H9 (cell line): ENCODE data around the gene RRBP1. TPM values are rescaled to one million over a fixed set of nuclear protein-coding genes. Genes with fewer than 3 reads are reported as not detected.

Experiments
- DNase-seq: peaks from one replicate; pipeline ENCODE4 v3.0.0-alpha.2; 2017
- H2AFZ ChIP-seq: one replicate; pipeline ENCODE4 v1.6.1; 2013; ENCODE audit warnings: mild to moderate bottlenecking, low read length, control low read depth, moderate library complexity
- H2AK5ac ChIP-seq: 2 replicates; pipeline ENCODE4 v1.6.1; 2013; ENCODE audit warnings: low read length, control low read depth, mixed read lengths; ENCODE audit not compliant: insufficient read length
- H2BK120ac ChIP-seq: one replicate; pipeline ENCODE4 v1.6.1; 2013; ENCODE audit warnings: low read depth, mild to moderate bottlenecking, low read length, control low read depth, inconsistent platforms; ENCODE audit not compliant: poor library complexity, severe bottlenecking
- H2BK12ac ChIP-seq: 2 replicates; pipeline ENCODE4 v1.6.1; 2013; ENCODE audit warnings: low read length, control low read depth, mixed read lengths, low read depth; ENCODE audit not compliant: insufficient read length
- H2BK15ac ChIP-seq: 2 replicates; pipeline ENCODE4 v1.6.1; 2013; ENCODE audit warnings: low read depth, low read length, control low read depth
- H2BK20ac ChIP-seq: one replicate; pipeline ENCODE4 v1.6.1; 2013; ENCODE audit warnings: low read depth, mild to moderate bottlenecking, low read length, control low read depth, inconsistent platforms; ENCODE audit not compliant: poor library complexity, severe bottlenecking
- H2BK5ac ChIP-seq: 2 replicates; pipeline ENCODE4 v1.6.1; 2013; ENCODE audit warnings: low read length, control low read depth, mixed read lengths; ENCODE audit not compliant: insufficient read length
- H3K14ac ChIP-seq: 2 replicates; pipeline ENCODE4 v1.6.1; 2013; ENCODE audit warnings: low read length, control low read depth; ENCODE audit not compliant: insufficient read depth
- H3K18ac ChIP-seq: 2 replicates; pipeline ENCODE4 v1.6.1; 2013; ENCODE audit warnings: low read depth, mild to moderate bottlenecking, mixed read lengths, low read length, control low read depth; ENCODE audit not compliant: insufficient read length
- H3K23ac ChIP-seq: 2 replicates; pipeline ENCODE4 v1.6.1; 2013; ENCODE audit warnings: low read length, control low read depth, mixed read lengths, low read depth; ENCODE audit not compliant: insufficient read length
- H3K23me2 ChIP-seq: 2 replicates; pipeline ENCODE4 v1.6.1; 2013; ENCODE audit warnings: low read depth, mild to moderate bottlenecking, mixed read lengths, low read length, control low read depth; ENCODE audit not compliant: insufficient read length, poor library complexity, severe bottlenecking
- H3K27ac ChIP-seq: 2 replicates; pipeline ENCODE4 v1.5.1; 2013; ENCODE audit warnings: low read length, control low read depth, mixed read lengths, low read depth; ENCODE audit not compliant: insufficient read length
- H3K27me3 ChIP-seq: 2 replicates; pipeline ENCODE4 v1.6.1; 2013; ENCODE audit warnings: low read length, control low read depth, inconsistent platforms; ENCODE audit not compliant: insufficient read depth
- H3K4ac ChIP-seq: 2 replicates; pipeline ENCODE4 v1.6.1; 2013; ENCODE audit warnings: low read depth, mild to moderate bottlenecking, control low read depth, inconsistent platforms, low read length, moderate library complexity
- H3K4me1 ChIP-seq: 2 replicates; pipeline ENCODE4 v1.6.1; 2013; ENCODE audit warnings: low read length, control low read depth, inconsistent platforms; ENCODE audit not compliant: insufficient read depth
- H3K4me2 ChIP-seq: 2 replicates; pipeline ENCODE4 v1.6.1; 2013; ENCODE audit warnings: low read length, control low read depth, mixed read lengths; ENCODE audit not compliant: insufficient read length, insufficient read depth
- H3K56ac ChIP-seq: 2 replicates; pipeline ENCODE4 v1.6.1; 2013; ENCODE audit warnings: low read depth, mild to moderate bottlenecking, mixed read lengths, low read length, control low read depth; ENCODE audit not compliant: insufficient read length
- H3K79me1 ChIP-seq: 2 replicates; pipeline ENCODE4 v1.6.1; 2013; ENCODE audit warnings: low read depth, mild to moderate bottlenecking, moderate library complexity, low read length, control low read depth, inconsistent platforms; ENCODE audit not compliant: insufficient read depth, poor library complexity, severe bottlenecking
- H3K79me2 ChIP-seq: 2 replicates; pipeline ENCODE4 v1.6.1; 2013; ENCODE audit warnings: low read length, control low read depth, inconsistent platforms; ENCODE audit not compliant: insufficient read depth
- H3K9ac ChIP-seq: 2 replicates; pipeline ENCODE4 v1.6.1; 2013; ENCODE audit warnings: low read length, control low read depth, mixed read lengths; ENCODE audit not compliant: insufficient read length; ENCODE audit errors: extremely low read depth
- H3K9me3 ChIP-seq: one replicate; pipeline ENCODE4 v1.6.1; 2013; ENCODE audit warnings: low read depth, low read length, inconsistent platforms; ENCODE audit not compliant: control insufficient read depth
- H3T11ph ChIP-seq: one replicate; pipeline ENCODE4 v1.6.1; 2013; ENCODE audit warnings: mild to moderate bottlenecking, low read length, control low read depth, inconsistent platforms
- H4K20me1 ChIP-seq: one replicate; pipeline ENCODE4 v1.6.1; 2013; ENCODE audit not compliant: control insufficient read depth, insufficient read length, insufficient read depth
- H4K5ac ChIP-seq: 2 replicates; pipeline ENCODE4 v1.6.1; 2013; ENCODE audit warnings: low read depth, mild to moderate bottlenecking, mixed read lengths, low read length, control low read depth; ENCODE audit not compliant: insufficient read length
- H4K8ac ChIP-seq: replicated peaks from 2 replicates; pipeline ENCODE4 v1.6.1; 2013; ENCODE audit warnings: low read length, control low read depth, mixed read lengths, low read depth; ENCODE audit not compliant: insufficient read length
- H4K91ac ChIP-seq: 2 replicates; pipeline ENCODE4 v1.6.1; 2013; ENCODE audit warnings: low read depth, mild to moderate bottlenecking, moderate library complexity, mixed read lengths, low read length, control low read depth; ENCODE audit not compliant: insufficient read length
- H3K27ac Mint-ChIP-seq, 3 experiments: 2 replicates in 2 of 3; 3 replicates in 1 of 3; pipeline ENCODE4 v1.8.0; 2020 to 2021; ENCODE audit warnings: mixed read lengths in 3 of 3, mild to moderate bottlenecking in 1 of 3, moderate library complexity in 1 of 3
- H3K27me3 Mint-ChIP-seq: 2 replicates; pipeline ENCODE4 v1.8.0; 2021; ENCODE audit warnings: low read depth, mild to moderate bottlenecking, moderate library complexity, mixed read lengths
- H3K36me3 Mint-ChIP-seq, 3 experiments: 2 replicates in 2 of 3; 3 replicates in 1 of 3; pipeline ENCODE4 v1.8.0; 2020 to 2021; ENCODE audit warnings: low read depth in 3 of 3, mixed read lengths in 3 of 3; ENCODE audit not compliant: insufficient read depth in 1 of 3
- H3K4me1 Mint-ChIP-seq, 2 experiments: 2 replicates each; pipeline ENCODE4 v1.8.0; 2020; ENCODE audit warnings: mixed read lengths in 2 of 2
- H3K4me3 Mint-ChIP-seq, 2 experiments: 2 replicates in 1 of 2; 3 replicates in 1 of 2; pipeline ENCODE4 v1.8.0; 2020 to 2021; ENCODE audit warnings: mild to moderate bottlenecking in 2 of 2, mixed read lengths in 2 of 2, moderate library complexity in 1 of 2
- H3K9me3 Mint-ChIP-seq, 2 experiments: 2 replicates in 1 of 2; 3 replicates in 1 of 2; pipeline ENCODE4 v1.8.0; 2020; ENCODE audit warnings: mild to moderate bottlenecking in 2 of 2, mixed read lengths in 2 of 2, moderate library complexity in 1 of 2
- WGBS: extraction: QIAGEN DNeasy Blood & Tissue Kit; methylation state at CpG from one replicate; pipeline ENCODE4 v1.1.7; 2013; ENCODE audit warnings: missing lambda C conversion rate, low lambda C conversion rate, mixed read lengths; ENCODE audit not compliant: insufficient read length; ENCODE audit errors: extremely low coverage; 5-methylcytosine and 5-hydroxymethylcytosine counted together
- total RNA-seq: library from RNA; stranded (reverse); gene quantifications from 2 replicates; pipeline ENCODE4 v1.2.1, GENCODE V29; 2021
- TF ChIP-seq, protein P1 (sequence below): fragments of 200-600 bp; sonication (generic); conservative IDR thresholded peaks from 3 replicates; pipeline ENCODE4 v1.8.0; 2021; ENCODE audit warnings: antibody characterized with exemption, mild to moderate bottlenecking

RRBP1 gene
- total RNA-seq, 1 experiment from 2014 or later, result 97.8 TPM

DNA sequence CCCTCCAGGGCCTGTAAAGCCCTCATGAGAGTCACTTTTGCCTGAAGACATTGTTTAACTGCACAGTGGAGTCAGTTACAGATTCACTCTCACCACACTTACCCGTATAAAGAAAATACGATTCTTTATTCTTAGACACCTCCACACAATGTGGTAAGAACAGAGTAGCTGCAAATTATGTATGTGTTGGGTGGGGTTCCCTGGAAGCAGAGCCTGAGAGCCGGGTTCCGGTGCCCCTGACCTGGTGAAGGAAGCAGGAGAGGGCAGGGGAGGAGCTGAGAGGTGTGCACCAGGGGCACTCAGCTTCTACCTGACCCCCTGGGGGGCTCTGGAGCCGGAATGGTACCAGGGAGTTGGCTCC, 29.2 kb upstream of the RRBP1 start:
- no peaks in the 10 kb centered on the region for H3K23me2 ChIP-seq
- no peak overlapping the region for H2AK5ac ChIP-seq
- TF ChIP-seq, protein P1, sequence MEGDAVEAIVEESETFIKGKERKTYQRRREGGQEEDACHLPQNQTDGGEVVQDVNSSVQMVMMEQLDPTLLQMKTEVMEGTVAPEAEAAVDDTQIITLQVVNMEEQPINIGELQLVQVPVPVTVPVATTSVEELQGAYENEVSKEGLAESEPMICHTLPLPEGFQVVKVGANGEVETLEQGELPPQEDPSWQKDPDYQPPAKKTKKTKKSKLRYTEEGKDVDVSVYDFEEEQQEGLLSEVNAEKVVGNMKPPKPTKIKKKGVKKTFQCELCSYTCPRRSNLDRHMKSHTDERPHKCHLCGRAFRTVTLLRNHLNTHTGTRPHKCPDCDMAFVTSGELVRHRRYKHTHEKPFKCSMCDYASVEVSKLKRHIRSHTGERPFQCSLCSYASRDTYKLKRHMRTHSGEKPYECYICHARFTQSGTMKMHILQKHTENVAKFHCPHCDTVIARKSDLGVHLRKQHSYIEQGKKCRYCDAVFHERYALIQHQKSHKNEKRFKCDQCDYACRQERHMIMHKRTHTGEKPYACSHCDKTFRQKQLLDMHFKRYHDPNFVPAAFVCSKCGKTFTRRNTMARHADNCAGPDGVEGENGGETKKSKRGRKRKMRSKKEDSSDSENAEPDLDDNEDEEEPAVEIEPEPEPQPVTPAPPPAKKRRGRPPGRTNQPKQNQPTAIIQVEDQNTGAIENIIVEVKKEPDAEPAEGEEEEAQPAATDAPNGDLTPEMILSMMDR, result no peak
- H3K27ac Mint-ChIP-seq, result no peak overlapping the region
- no peaks in the 10 kb centered on the region for H3K79me1 ChIP-seq
- no peak overlapping the region for H3K4me2 ChIP-seq
- H4K91ac ChIP-seq, result no peak overlapping the region
- H3K36me3 Mint-ChIP-seq, result no peaks in the 10 kb centered on the region
- no peak for DNase-seq
- no peak overlapping the region for H3K56ac ChIP-seq
- H3K27ac ChIP-seq, result no peak overlapping the region
- no peak overlapping the region for H3K23ac ChIP-seq
- H4K5ac ChIP-seq, result no peak overlapping the region
- no peaks in the 10 kb centered on the region for H4K20me1 ChIP-seq
- no peak overlapping the region for H3T11ph ChIP-seq
- no peak overlapping the region for H3K18ac ChIP-seq
- peaks cover 2% of the 10 kb centered on the region; the same call in 1 of the 2 replicates for H3K4me1 ChIP-seq
- no peak overlapping the region for H2BK12ac ChIP-seq
- no peak overlapping the region for H2BK15ac ChIP-seq
- no peak overlapping the region for H2BK120ac ChIP-seq
- no peaks in the 10 kb centered on the region for H3K9me3 ChIP-seq
- no peak overlapping the region for H3K4me3 Mint-ChIP-seq
- H3K14ac ChIP-seq, result no peak overlapping the region
- H4K8ac ChIP-seq, result no peak overlapping the region
- H3K4me1 Mint-ChIP-seq, result peaks cover 21% of the 10 kb centered on the region in 2 experiments
- no peak overlapping the region for H2AFZ ChIP-seq
- no peak overlapping the region for H3K4ac ChIP-seq
- no peaks in the 10 kb centered on the region for H3K79me2 ChIP-seq
- no peak overlapping the region for H3K9ac ChIP-seq
- no peak overlapping the region for H2BK20ac ChIP-seq
- H2BK5ac ChIP-seq, result no peak overlapping the region
- no peaks in the 10 kb centered on the region for H3K27me3 ChIP-seq
- no CpG with 5 or more reads among the region's 5 CpGs for WGBS
- H3K9me3 Mint-ChIP-seq, result no peaks in the 10 kb centered on the region
- peaks cover 2% of the 10 kb centered on the region for H3K27me3 Mint-ChIP-seq
